A673 (cell line): ENCODE measurements around the gene LRRC4. TPM values are rescaled to one million over a fixed set of nuclear protein-coding genes. Genes with fewer than 3 reads are reported as not detected.

ENCODE experiments used
- BruUV-seq: library from RNA; stranded (reverse); fragments of 400-500 nt; replicated peaks from 2 replicates; lab custom pipeline; 2021; lab: Mats Ljungman, UMichigan
- CTCF ChIA-PET: fragments of 300-600 bp; sonication (Branson Sonifier 250); formaldehyde crosslinking; loops from one replicate; lab custom pipeline; 2022; ENCODE audit warnings: antibody characterized with exemption; lab: Charles Lee
- POLR2A ChIA-PET: fragments of 300-600 bp; sonication (Branson Sonifier 250); formaldehyde crosslinking; loops from one replicate; lab custom pipeline; 2022; ENCODE audit warnings: antibody characterized with exemption; ENCODE audit not compliant: low non-redundant PET; lab: Charles Lee
- DNase-seq: peaks from one replicate; pipeline ENCODE4 v3.0.0-alpha.2; 2015; ENCODE audit warnings: low spot score
- H3K27ac ChIP-seq: fragments of 200-600 bp; sonication (generic); 2 replicates; pipeline ENCODE4 v1.5.1; 2016; ENCODE audit warnings: mixed run types, low read depth, mild to moderate bottlenecking, mixed read lengths, antibody characterized with exemption, low read length; ENCODE audit not compliant: poor library complexity, severe bottlenecking
- H3K27me3 ChIP-seq: fragments of 200-600 bp; sonication (generic); replicated peaks from 2 replicates; pipeline ENCODE4 v1.6.1; 2017; ENCODE audit warnings: mixed run types, low read depth, mild to moderate bottlenecking, mixed read lengths, antibody characterized with exemption, low read length; ENCODE audit not compliant: insufficient read depth, poor library complexity
- H3K36me3 ChIP-seq: fragments of 200-600 bp; sonication (generic); 2 replicates; pipeline ENCODE4 v1.6.1; 2016; ENCODE audit warnings: mixed run types, mild to moderate bottlenecking, mixed read lengths, antibody characterized with exemption, low read length; ENCODE audit not compliant: insufficient read depth, poor library complexity, severe bottlenecking
- H3K4me1 ChIP-seq: fragments of 200-600 bp; sonication (generic); 2 replicates; pipeline ENCODE4 v1.6.1; 2017; ENCODE audit warnings: mixed run types, mild to moderate bottlenecking, mixed read lengths, antibody characterized with exemption, low read length; ENCODE audit not compliant: insufficient read depth, poor library complexity, severe bottlenecking
- H3K4me3 ChIP-seq: fragments of 200-600 bp; sonication (generic); 2 replicates; pipeline ENCODE4 v1.5.1; 2016; ENCODE audit warnings: low read depth, mixed run types, mild to moderate bottlenecking, mixed read lengths, low read length; ENCODE audit not compliant: poor library complexity, severe bottlenecking
- H3K9me3 ChIP-seq: fragments of 200-600 bp; sonication (generic); 2 replicates; pipeline ENCODE4 v1.6.1; 2016; ENCODE audit warnings: mixed run types, low read depth, mild to moderate bottlenecking, mixed read lengths, antibody characterized with exemption, low read length; ENCODE audit not compliant: poor library complexity, severe bottlenecking
- EZH2 ChIP-seq: fragments of 200-600 bp; sonication (generic); IDR thresholded peaks from 2 replicates; pipeline ENCODE4 v1.6.1; 2017; ENCODE audit warnings: borderline replicate concordance, low read depth, mild to moderate bottlenecking, mixed read lengths, antibody characterized with exemption, low read length; ENCODE audit not compliant: poor library complexity, severe bottlenecking
- intact Hi-C: fragments of 100-400 bp; cut with micrococcal nuclease; formaldehyde crosslinking; loops from one replicate; pipeline ENCODE4 v1.10.0; 2022; ENCODE audit not compliant: unreplicated experiment
- total RNA-seq: library from RNA; stranded (reverse); gene quantifications from 2 replicates; pipeline ENCODE4 v1.2.3, GENCODE V29; 2021
- TF ChIP-seq, protein P1 (sequence below): fragments of 300-800, 200-600 bp; sonication (generic); conservative IDR thresholded peaks from 2 replicates; pipeline ENCODE4 v1.5.1; 2017; ENCODE audit warnings: low read depth, mild to moderate bottlenecking, antibody characterized with exemption, low read length, moderate library complexity, mixed read lengths

The LRRC4 gene
- total RNA-seq, 1 experiment from 2014 or later, result 16.1 TPM

DNA sequence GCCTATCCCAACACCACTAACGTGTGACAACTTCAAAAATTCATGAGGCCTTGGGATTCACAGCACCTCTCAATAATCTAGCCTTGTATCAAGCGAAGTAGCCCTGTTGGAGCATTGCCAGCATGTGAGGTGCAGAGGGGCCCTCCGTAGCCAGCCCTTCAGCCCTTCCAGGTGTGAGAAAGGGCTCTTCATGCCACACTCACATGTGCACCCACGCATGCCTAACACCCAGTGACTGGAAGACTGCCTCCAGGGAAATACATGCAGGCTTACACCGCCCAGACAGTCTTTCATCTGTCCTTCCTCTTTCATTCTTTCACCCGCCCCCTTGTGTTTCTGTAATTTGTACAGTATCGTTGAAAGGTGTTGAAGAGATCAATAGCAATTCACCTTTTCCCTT lies 26.1 kb downstream of the LRRC4 start:
- H3K4me3 ChIP-seq, result no peak overlapping the region
- BruUV-seq, result no TSS peak
- no peak for DNase-seq
- TF ChIP-seq EZH2, result no peak
- TF ChIP-seq, protein P1, sequence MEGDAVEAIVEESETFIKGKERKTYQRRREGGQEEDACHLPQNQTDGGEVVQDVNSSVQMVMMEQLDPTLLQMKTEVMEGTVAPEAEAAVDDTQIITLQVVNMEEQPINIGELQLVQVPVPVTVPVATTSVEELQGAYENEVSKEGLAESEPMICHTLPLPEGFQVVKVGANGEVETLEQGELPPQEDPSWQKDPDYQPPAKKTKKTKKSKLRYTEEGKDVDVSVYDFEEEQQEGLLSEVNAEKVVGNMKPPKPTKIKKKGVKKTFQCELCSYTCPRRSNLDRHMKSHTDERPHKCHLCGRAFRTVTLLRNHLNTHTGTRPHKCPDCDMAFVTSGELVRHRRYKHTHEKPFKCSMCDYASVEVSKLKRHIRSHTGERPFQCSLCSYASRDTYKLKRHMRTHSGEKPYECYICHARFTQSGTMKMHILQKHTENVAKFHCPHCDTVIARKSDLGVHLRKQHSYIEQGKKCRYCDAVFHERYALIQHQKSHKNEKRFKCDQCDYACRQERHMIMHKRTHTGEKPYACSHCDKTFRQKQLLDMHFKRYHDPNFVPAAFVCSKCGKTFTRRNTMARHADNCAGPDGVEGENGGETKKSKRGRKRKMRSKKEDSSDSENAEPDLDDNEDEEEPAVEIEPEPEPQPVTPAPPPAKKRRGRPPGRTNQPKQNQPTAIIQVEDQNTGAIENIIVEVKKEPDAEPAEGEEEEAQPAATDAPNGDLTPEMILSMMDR, result no peak
- H3K27me3 ChIP-seq, result no peaks in the 10 kb centered on the region
- intact Hi-C loops, result no loop called here
- H3K4me1 ChIP-seq, result no peaks in the 10 kb centered on the region
- no peaks in the 10 kb centered on the region for H3K9me3 ChIP-seq
- CTCF ChIA-PET, result no interaction called here
- POLR2A ChIA-PET, result no interaction called here
- H3K27ac ChIP-seq, result no peak overlapping the region
- no peaks in the 10 kb centered on the region for H3K36me3 ChIP-seq

DNA sequence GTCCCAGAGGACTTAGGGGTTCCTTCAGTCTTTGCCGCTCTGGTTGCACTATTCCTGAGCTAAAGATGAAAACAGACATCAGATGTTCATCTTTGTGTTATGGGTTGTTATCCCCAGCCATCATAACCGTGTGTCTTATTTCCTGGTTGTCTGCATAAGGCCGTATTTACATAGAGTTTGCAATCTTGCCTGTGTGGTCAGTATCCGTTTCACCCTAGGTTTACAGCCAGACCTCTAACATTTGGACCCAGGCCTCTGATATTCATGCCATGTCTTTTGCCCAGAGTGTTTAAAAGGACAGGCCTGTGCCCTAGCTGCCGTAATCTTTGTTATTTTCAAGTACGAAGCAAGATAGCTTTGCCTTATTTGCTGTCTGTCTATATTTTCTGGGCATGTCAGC lies 26.6 kb downstream of the LRRC4 start:
- CTCF ChIA-PET, result no interaction called here
- no TSS peak for BruUV-seq

DNA sequence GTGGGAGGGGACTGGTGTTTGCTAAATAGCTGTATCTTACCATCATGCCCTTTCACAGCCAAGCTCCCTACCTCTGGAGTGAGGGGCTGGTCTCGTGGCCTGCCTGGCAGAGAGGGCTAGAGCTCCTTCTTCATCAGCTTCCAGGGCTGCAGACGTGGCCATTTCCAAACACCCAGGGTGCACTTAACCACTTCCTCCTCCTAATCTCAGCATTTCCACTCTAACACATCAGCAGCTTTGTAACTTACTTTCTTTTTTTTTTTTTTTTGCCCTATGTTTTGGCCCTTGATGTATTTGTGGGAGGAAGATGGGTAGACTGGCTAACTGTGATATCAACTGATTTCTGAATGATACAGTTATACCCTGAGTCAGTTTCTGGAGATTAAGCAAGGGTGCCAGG lies 27.4 kb downstream of the LRRC4 start:
- H3K27me3 ChIP-seq, result no peaks in the 10 kb centered on the region
- H3K27ac ChIP-seq, result no peak overlapping the region
- no peak for DNase-seq
- no TSS peak for BruUV-seq
- POLR2A ChIA-PET, result no interaction called here
- TF ChIP-seq EZH2, result no peak
- TF ChIP-seq, protein P1, result no peak
- intact Hi-C loops, result no loop called here
- CTCF ChIA-PET, result no interaction called here
- H3K4me1 ChIP-seq, result no peaks in the 10 kb centered on the region
- H3K4me3 ChIP-seq, result no peak overlapping the region
- H3K9me3 ChIP-seq, result no peaks in the 10 kb centered on the region
- no peaks in the 10 kb centered on the region for H3K36me3 ChIP-seq

More for the DNA sequence above, 26.6 kb downstream of the LRRC4 start:
- no peak for DNase-seq
- Histone ChIP-seq H3K27me3 (no peaks in the 10 kb centered on the region), H3K36me3 (no peaks in the 10 kb centered on the region), H3K27ac (no peak overlapping the region), H3K4me3 (no peak overlapping the region), H3K9me3 (no peaks in the 10 kb centered on the region), H3K4me1 (no peaks in the 10 kb centered on the region)
- POLR2A ChIA-PET, result no interaction called here
- TF ChIP-seq, protein P1, result no peak
- TF ChIP-seq EZH2, result no peak
- intact Hi-C loops, result no loop called here
